GM23338 (cell line): ENCODE data around the gene FRMPD1. TPM values are rescaled to one million over a fixed set of nuclear protein-coding genes. Genes with fewer than 3 reads are reported as not detected.

Source experiments
- ATAC-seq: fragments of 200-7000 bp; cut with Tn5 transposase; 3 replicates; pipeline ENCODE4 v1.9.1; 2020
- DNase-seq: peaks from one replicate; pipeline ENCODE4 v3.0.0-alpha.2; 2015; ENCODE audit warnings: low spot score
- H2AFZ ChIP-seq: fragments of 200-600 bp; sonication (generic); 2 replicates; pipeline ENCODE4 v1.8.0; 2016; ENCODE audit warnings: antibody characterized with exemption, mild to moderate bottlenecking, moderate library complexity
- H3F3A ChIP-seq: fragments of 200-600 bp; sonication (generic); replicated peaks from 2 replicates; pipeline ENCODE4 v1.8.0; 2017; ENCODE audit warnings: antibody characterized with exemption, mixed run types, low read depth
- H3K27ac ChIP-seq: fragments of 200-600 bp; sonication (generic); 2 replicates; pipeline ENCODE4 v1.6.1; 2016; ENCODE audit warnings: low read depth
- H3K27me3 ChIP-seq: fragments of 200-600 bp; sonication (generic); 2 replicates; pipeline ENCODE4 v1.8.0; 2016; ENCODE audit warnings: mild to moderate bottlenecking, mixed run types, moderate library complexity; ENCODE audit not compliant: insufficient read depth
- H3K36me3 ChIP-seq: fragments of 200-600 bp; sonication (generic); 2 replicates; pipeline ENCODE4 v1.8.0; 2016; ENCODE audit warnings: mild to moderate bottlenecking; ENCODE audit not compliant: insufficient read depth
- H3K4me1 ChIP-seq: fragments of 200-600 bp; sonication (generic); 2 replicates; pipeline ENCODE4 v1.8.0; 2016; ENCODE audit warnings: mild to moderate bottlenecking, moderate library complexity; ENCODE audit not compliant: insufficient read depth
- H3K4me2 ChIP-seq: fragments of 200-600 bp; sonication (generic); 2 replicates; pipeline ENCODE4 v1.7.1; 2017; ENCODE audit warnings: mixed run types
- H3K4me3 ChIP-seq: fragments of 200-600 bp; sonication (generic); 2 replicates; pipeline ENCODE4 v1.6.1; 2016; ENCODE audit warnings: mixed run types
- H3K79me2 ChIP-seq: fragments of 200-600 bp; sonication (generic); replicated peaks from 2 replicates; pipeline ENCODE4 v1.8.0; 2017; ENCODE audit warnings: mild to moderate bottlenecking; ENCODE audit not compliant: insufficient read depth
- H3K9me2 ChIP-seq: fragments of 200-600 bp; sonication (generic); 2 replicates; pipeline ENCODE4 v1.8.0; 2017; ENCODE audit not compliant: insufficient read depth
- H4K20me1 ChIP-seq: fragments of 200-600 bp; sonication (generic); replicated peaks from 2 replicates; pipeline ENCODE4 v1.8.0; 2017; ENCODE audit warnings: mild to moderate bottlenecking; ENCODE audit not compliant: insufficient read depth
- H3K27ac Mint-ChIP-seq: 2 replicates; pipeline ENCODE4 v1.8.0; 2020; ENCODE audit warnings: inconsistent platforms, mild to moderate bottlenecking, moderate library complexity, mixed read lengths
- H3K27me3 Mint-ChIP-seq: 3 replicates; pipeline ENCODE4 v1.8.0; 2022; ENCODE audit warnings: low read depth, mild to moderate bottlenecking, moderate library complexity, mixed read lengths, inconsistent platforms; ENCODE audit not compliant: insufficient read depth, poor library complexity
- H3K36me3 Mint-ChIP-seq: 3 replicates; pipeline ENCODE4 v1.8.0; 2021; ENCODE audit warnings: low read depth, mild to moderate bottlenecking, inconsistent platforms, moderate library complexity, mixed read lengths
- H3K4me1 Mint-ChIP-seq: 3 replicates; pipeline ENCODE4 v1.8.0; 2020; ENCODE audit warnings: mild to moderate bottlenecking, inconsistent platforms, mixed read lengths
- H3K4me3 Mint-ChIP-seq: 3 replicates; pipeline ENCODE4 v1.8.0; 2021; ENCODE audit warnings: moderate library complexity, mild to moderate bottlenecking, inconsistent platforms, mixed read lengths
- H3K9me3 Mint-ChIP-seq: 3 replicates; pipeline ENCODE4 v1.8.0; 2020; ENCODE audit warnings: moderate library complexity, mild to moderate bottlenecking, inconsistent platforms, mixed read lengths
- CREB1 ChIP-seq: fragments of 250-450 bp; sonication (Bioruptor Pico); IDR thresholded peaks from 2 replicates; pipeline ENCODE4 v1.5.0; 2020; ENCODE audit warnings: low read depth, mild to moderate bottlenecking, moderate library complexity
- EZH2 ChIP-seq: fragments of 200-600 bp; sonication (generic); IDR thresholded peaks from one replicate; pipeline ENCODE4 v1.8.0; 2017; ENCODE audit warnings: antibody characterized with exemption, mild to moderate bottlenecking, low read depth; ENCODE audit not compliant: unreplicated experiment
- EZH2phosphoT487 ChIP-seq: fragments of 200-600 bp; sonication (generic); IDR thresholded peaks from one replicate; pipeline ENCODE4 v1.8.1; 2018; ENCODE audit warnings: antibody characterized with exemption; ENCODE audit not compliant: unreplicated experiment
- JUNB ChIP-seq: IDR thresholded peaks from one replicate; pipeline ENCODE4 v1.6.1; 2016; ENCODE audit warnings: antibody characterized with exemption; ENCODE audit not compliant: unreplicated experiment
- NANOG ChIP-seq: IDR thresholded peaks from 2 replicates; pipeline ENCODE4 v1.6.1; 2016; ENCODE audit warnings: antibody characterized with exemption, borderline replicate concordance
- POLR2AphosphoS5 ChIP-seq: IDR thresholded peaks from 2 replicates; pipeline ENCODE4 v1.6.1; 2016; ENCODE audit warnings: antibody characterized with exemption, low read depth
- STAT1 ChIP-seq: IDR thresholded peaks from one replicate; pipeline ENCODE4 v1.6.1; 2016; ENCODE audit warnings: antibody characterized with exemption; ENCODE audit not compliant: unreplicated experiment
- ZNF114 ChIP-seq: fragments of 250-450 bp; sonication (Bioruptor Pico); IDR thresholded peaks from 2 replicates; pipeline ENCODE4 v1.5.0; 2020; ENCODE audit warnings: mild to moderate bottlenecking, moderate library complexity
- ZNF331 ChIP-seq: fragments of 250-450 bp; sonication (Bioruptor Pico); IDR thresholded peaks from 2 replicates; pipeline ENCODE4 v1.5.0; 2020; ENCODE audit warnings: low read depth, mild to moderate bottlenecking, moderate library complexity
- polyA plus RNA-seq: library from polyadenylated mRNA; unstranded; fragments of >200 nt; fragmentation: Nextera tagmentation; extraction: Ambion mirVana; gene quantifications from 2 replicates; pipeline ENCODE4 v1.2.1, GENCODE V29; 2016
- total RNA-seq: library from RNA; depleted of rRNA; stranded (reverse); fragments of >200 nt; shearing (Covaris generic); gene quantifications from 2 replicates; pipeline ENCODE4 v1.2.3, GENCODE V29; 2014
- TF ChIP-seq, protein P1 (sequence below): IDR thresholded peaks from 2 replicates; pipeline ENCODE4 v1.6.1; 2016; ENCODE audit warnings: antibody characterized with exemption
- TF ChIP-seq, protein P2 (sequence below): IDR thresholded peaks from one replicate; pipeline ENCODE4 v1.6.1; 2018; ENCODE audit warnings: antibody characterized with exemption; ENCODE audit not compliant: unreplicated experiment
- TF ChIP-seq, protein P3 (sequence below), 2 experiments: fragments of 200-600 bp in 1 of 2; sonication (generic) in 1 of 2; conservative IDR thresholded peaks; 2 replicates each; pipeline versions ENCODE4 v1.5.1 to v1.6.1; 2016 to 2017; ENCODE audit warnings: antibody characterized with exemption in 2 of 2, low read depth in 2 of 2, mild to moderate bottlenecking in 2 of 2, moderate library complexity in 1 of 2
- TF ChIP-seq, protein P4 (sequence below): fragments of 250-450 bp; sonication (Bioruptor Pico); IDR thresholded peaks from 2 replicates; pipeline ENCODE4 v1.5.0; 2020; ENCODE audit warnings: mild to moderate bottlenecking, moderate library complexity

The FRMPD1 gene
- total and polyA plus RNA-seq, 2 experiments from 2014 or later, result 0.23 to 0.63 TPM

DNA sequence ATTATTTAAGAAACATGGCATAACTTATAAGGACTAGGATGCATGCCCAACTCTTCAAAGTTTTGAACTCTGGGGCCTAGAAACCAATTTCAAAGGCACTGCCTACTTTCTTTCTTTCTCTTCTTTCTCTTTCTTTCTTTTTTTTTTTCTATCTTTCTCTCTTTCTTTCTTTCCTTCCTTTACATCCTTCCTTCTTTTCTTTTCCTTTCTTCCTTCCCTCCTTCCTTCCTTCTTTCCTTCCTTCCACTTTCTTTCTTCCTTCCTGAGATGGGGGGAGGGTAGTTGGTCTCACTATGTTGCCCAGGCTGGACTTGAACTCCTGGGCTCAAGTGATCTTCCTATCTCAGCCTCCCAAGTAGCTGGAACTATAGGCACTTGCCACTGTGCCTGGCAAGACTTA, 42.5 kb upstream of the FRMPD1 start:
- no peak overlapping the region for H3K27ac Mint-ChIP-seq
- Histone ChIP-seq H2AFZ (no peak overlapping the region; the same call in 1 of the 2 replicates), H3K4me1 (no peaks in the 10 kb centered on the region), H3K36me3 (no peaks in the 10 kb centered on the region), H3K27me3 (no peaks in the 10 kb centered on the region), H3K4me2 (no peak overlapping the region), H3F3A (no peaks in the 10 kb centered on the region), H3K27ac (no peak overlapping the region), H3K79me2 (no peaks in the 10 kb centered on the region), H4K20me1 (no peaks in the 10 kb centered on the region; the same call in 1 of the 2 replicates), H3K4me3 (no peak overlapping the region), H3K9me2 (0 out of 2 replicates have a peak, but pooled peaks cover under 1% of the 10 kb centered on the region)
- H3K36me3 Mint-ChIP-seq, result no peaks in the 10 kb centered on the region
- H3K4me3 Mint-ChIP-seq, result no peak overlapping the region
- no peaks in the 10 kb centered on the region for H3K4me1 Mint-ChIP-seq
- ATAC-seq, result no peak
- TF ChIP-seq ZNF114, result no peak
- TF ChIP-seq CREB1 (CRISPR knock-in tag), result no peak
- no peak for TF ChIP-seq JUNB
- TF ChIP-seq, protein P1, sequence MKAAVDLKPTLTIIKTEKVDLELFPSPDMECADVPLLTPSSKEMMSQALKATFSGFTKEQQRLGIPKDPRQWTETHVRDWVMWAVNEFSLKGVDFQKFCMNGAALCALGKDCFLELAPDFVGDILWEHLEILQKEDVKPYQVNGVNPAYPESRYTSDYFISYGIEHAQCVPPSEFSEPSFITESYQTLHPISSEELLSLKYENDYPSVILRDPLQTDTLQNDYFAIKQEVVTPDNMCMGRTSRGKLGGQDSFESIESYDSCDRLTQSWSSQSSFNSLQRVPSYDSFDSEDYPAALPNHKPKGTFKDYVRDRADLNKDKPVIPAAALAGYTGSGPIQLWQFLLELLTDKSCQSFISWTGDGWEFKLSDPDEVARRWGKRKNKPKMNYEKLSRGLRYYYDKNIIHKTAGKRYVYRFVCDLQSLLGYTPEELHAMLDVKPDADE, result no peak
- TF ChIP-seq, protein P2, sequence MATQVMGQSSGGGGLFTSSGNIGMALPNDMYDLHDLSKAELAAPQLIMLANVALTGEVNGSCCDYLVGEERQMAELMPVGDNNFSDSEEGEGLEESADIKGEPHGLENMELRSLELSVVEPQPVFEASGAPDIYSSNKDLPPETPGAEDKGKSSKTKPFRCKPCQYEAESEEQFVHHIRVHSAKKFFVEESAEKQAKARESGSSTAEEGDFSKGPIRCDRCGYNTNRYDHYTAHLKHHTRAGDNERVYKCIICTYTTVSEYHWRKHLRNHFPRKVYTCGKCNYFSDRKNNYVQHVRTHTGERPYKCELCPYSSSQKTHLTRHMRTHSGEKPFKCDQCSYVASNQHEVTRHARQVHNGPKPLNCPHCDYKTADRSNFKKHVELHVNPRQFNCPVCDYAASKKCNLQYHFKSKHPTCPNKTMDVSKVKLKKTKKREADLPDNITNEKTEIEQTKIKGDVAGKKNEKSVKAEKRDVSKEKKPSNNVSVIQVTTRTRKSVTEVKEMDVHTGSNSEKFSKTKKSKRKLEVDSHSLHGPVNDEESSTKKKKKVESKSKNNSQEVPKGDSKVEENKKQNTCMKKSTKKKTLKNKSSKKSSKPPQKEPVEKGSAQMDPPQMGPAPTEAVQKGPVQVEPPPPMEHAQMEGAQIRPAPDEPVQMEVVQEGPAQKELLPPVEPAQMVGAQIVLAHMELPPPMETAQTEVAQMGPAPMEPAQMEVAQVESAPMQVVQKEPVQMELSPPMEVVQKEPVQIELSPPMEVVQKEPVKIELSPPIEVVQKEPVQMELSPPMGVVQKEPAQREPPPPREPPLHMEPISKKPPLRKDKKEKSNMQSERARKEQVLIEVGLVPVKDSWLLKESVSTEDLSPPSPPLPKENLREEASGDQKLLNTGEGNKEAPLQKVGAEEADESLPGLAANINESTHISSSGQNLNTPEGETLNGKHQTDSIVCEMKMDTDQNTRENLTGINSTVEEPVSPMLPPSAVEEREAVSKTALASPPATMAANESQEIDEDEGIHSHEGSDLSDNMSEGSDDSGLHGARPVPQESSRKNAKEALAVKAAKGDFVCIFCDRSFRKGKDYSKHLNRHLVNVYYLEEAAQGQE, result no peak
- no peak for TF ChIP-seq EZH2phosphoT487
- no peak for TF ChIP-seq STAT1
- TF ChIP-seq EZH2, result no peak
- TF ChIP-seq, protein P3, sequence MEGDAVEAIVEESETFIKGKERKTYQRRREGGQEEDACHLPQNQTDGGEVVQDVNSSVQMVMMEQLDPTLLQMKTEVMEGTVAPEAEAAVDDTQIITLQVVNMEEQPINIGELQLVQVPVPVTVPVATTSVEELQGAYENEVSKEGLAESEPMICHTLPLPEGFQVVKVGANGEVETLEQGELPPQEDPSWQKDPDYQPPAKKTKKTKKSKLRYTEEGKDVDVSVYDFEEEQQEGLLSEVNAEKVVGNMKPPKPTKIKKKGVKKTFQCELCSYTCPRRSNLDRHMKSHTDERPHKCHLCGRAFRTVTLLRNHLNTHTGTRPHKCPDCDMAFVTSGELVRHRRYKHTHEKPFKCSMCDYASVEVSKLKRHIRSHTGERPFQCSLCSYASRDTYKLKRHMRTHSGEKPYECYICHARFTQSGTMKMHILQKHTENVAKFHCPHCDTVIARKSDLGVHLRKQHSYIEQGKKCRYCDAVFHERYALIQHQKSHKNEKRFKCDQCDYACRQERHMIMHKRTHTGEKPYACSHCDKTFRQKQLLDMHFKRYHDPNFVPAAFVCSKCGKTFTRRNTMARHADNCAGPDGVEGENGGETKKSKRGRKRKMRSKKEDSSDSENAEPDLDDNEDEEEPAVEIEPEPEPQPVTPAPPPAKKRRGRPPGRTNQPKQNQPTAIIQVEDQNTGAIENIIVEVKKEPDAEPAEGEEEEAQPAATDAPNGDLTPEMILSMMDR (conservative IDR thresholded peaks at IDR 0.05; ENCODE audit: low read depth in 2 of 2), result no peak
- TF ChIP-seq, protein P4, sequence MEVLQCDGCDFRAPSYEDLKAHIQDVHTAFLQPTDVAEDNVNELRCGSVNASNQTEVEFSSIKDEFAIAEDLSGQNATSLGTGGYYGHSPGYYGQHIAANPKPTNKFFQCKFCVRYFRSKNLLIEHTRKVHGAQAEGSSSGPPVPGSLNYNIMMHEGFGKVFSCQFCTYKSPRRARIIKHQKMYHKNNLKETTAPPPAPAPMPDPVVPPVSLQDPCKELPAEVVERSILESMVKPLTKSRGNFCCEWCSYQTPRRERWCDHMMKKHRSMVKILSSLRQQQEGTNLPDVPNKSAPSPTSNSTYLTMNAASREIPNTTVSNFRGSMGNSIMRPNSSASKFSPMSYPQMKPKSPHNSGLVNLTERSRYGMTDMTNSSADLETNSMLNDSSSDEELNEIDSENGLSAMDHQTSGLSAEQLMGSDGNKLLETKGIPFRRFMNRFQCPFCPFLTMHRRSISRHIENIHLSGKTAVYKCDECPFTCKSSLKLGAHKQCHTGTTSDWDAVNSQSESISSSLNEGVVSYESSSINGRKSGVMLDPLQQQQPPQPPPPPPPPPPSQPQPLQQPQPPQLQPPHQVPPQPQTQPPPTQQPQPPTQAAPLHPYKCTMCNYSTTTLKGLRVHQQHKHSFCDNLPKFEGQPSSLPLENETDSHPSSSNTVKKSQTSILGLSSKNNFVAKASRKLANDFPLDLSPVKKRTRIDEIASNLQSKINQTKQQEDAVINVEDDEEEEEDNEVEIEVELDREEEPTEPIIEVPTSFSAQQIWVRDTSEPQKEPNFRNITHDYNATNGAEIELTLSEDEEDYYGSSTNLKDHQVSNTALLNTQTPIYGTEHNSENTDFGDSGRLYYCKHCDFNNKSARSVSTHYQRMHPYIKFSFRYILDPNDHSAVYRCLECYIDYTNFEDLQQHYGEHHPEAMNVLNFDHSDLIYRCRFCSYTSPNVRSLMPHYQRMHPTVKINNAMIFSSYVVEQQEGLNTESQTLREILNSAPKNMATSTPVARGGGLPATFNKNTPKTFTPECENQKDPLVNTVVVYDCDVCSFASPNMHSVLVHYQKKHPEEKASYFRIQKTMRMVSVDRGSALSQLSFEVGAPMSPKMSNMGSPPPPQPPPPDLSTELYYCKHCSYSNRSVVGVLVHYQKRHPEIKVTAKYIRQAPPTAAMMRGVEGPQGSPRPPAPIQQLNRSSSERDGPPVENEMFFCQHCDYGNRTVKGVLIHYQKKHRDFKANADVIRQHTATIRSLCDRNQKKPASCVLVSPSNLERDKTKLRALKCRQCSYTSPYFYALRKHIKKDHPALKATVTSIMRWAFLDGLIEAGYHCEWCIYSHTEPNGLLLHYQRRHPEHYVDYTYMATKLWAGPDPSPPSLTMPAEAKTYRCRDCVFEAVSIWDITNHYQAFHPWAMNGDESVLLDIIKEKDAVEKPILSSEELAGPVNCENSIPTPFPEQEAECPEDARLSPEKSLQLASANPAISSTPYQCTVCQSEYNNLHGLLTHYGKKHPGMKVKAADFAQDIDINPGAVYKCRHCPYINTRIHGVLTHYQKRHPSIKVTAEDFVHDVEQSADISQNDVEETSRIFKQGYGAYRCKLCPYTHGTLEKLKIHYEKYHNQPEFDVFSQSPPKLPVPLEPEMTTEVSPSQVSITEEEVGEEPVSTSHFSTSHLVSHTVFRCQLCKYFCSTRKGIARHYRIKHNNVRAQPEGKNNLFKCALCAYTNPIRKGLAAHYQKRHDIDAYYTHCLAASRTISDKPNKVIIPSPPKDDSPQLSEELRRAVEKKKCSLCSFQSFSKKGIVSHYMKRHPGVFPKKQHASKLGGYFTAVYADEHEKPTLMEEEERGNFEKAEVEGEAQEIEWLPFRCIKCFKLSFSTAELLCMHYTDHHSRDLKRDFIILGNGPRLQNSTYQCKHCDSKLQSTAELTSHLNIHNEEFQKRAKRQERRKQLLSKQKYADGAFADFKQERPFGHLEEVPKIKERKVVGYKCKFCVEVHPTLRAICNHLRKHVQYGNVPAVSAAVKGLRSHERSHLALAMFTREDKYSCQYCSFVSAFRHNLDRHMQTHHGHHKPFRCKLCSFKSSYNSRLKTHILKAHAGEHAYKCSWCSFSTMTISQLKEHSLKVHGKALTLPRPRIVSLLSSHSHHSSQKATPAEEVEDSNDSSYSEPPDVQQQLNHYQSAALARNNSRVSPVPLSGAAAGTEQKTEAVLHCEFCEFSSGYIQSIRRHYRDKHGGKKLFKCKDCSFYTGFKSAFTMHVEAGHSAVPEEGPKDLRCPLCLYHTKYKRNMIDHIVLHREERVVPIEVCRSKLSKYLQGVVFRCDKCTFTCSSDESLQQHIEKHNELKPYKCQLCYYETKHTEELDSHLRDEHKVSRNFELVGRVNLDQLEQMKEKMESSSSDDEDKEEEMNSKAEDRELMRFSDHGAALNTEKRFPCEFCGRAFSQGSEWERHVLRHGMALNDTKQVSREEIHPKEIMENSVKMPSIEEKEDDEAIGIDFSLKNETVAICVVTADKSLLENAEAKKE (CRISPR knock-in tag), result no peak
- no peak for TF ChIP-seq NANOG
- no peak for TF ChIP-seq POLR2AphosphoS5
- TF ChIP-seq ZNF331 (CRISPR knock-in tag), result no peak
- H3K9me3 Mint-ChIP-seq, result no peaks in the 10 kb centered on the region
- DNase-seq, result no peak
- H3K27me3 Mint-ChIP-seq, result peaks cover 2% of the 10 kb centered on the region
